ENCODE measurements around the gene PI4KA. TPM values are rescaled to one million over a fixed set of nuclear protein-coding genes. Genes with fewer than 3 reads are reported as not detected.
A peak's percentile ranks its signal among the peaks of the same experiment; 100 is the strongest.
"Not testable (repeated sequence)": the region's sequence is repeated elsewhere in the genome, so short reads cannot be mapped to it uniquely, and the experiment has no call there.

The PI4KA gene
- total and polyA plus RNA-seq, 2 experiments from 2014 or later: 83.7 to 85.2 TPM

- H3K4me1 ChIP-seq (ENCODE audit: low read depth); H3K36me3 ChIP-seq; H3K9me3 ChIP-seq (ENCODE audit: low read depth): not testable (repeated sequence)
- Histone ChIP-seq H3K27ac (peak overlapping the region; percentile 50), H3K27me3 (peaks cover 22% of the 10 kb centered on the region), H3K4me3 (peak overlapping the region; percentile 64)
- DNase-seq (ENCODE audit: low read depth in 1 of 2, low spot score in 1 of 2): peak; percentile 96 to 99
These were observed 155.8 kb downstream of the PI4KA start for GRCh38 chr22:20702546-20703413.

- not testable (repeated sequence) for DNase-seq (ENCODE audit: low read depth in 1 of 2, low spot score in 1 of 2); H3K36me3 ChIP-seq; H3K27ac ChIP-seq; H3K9me3 ChIP-seq (ENCODE audit: low read depth); H3K4me1 ChIP-seq (ENCODE audit: low read depth)
- peaks cover 22% of the 10 kb centered on the region for H3K27me3 ChIP-seq
- H3K4me3 ChIP-seq: peak overlapping the region; percentile 64
These were observed 156.5 kb downstream of the PI4KA start for GRCh38 chr22:20702175-20702545.

- not testable (repeated sequence) for DNase-seq (ENCODE audit: low read depth in 1 of 2, low spot score in 1 of 2); H3K27ac ChIP-seq
- H3K4me3 ChIP-seq: peak overlapping the region; percentile 64
These were observed 156.9 kb downstream of the PI4KA start for GRCh38 chr22:20701680-20702136.

GRCh38 chr22:20700347-20700746, 158.3 kb downstream of the PI4KA start:
- H3K27me3 ChIP-seq: peaks cover 16% of the 10 kb centered on the region
- not testable (repeated sequence) for H3K27ac ChIP-seq; DNase-seq (ENCODE audit: low read depth in 1 of 2, low spot score in 1 of 2); H3K9me3 ChIP-seq (ENCODE audit: low read depth); H3K4me3 ChIP-seq; H3K4me1 ChIP-seq (ENCODE audit: low read depth); H3K36me3 ChIP-seq

More at GRCh38 chr22:20701680-20702136, 156.9 kb downstream of the PI4KA start:
- H3K4me1 ChIP-seq (ENCODE audit: low read depth); H3K36me3 ChIP-seq; H3K9me3 ChIP-seq (ENCODE audit: low read depth): not testable (repeated sequence)
- H3K27me3 ChIP-seq: peaks cover 22% of the 10 kb centered on the region

- peaks cover 11% of the 10 kb centered on the region for H3K27me3 ChIP-seq
- H3K4me3 ChIP-seq: not testable (repeated sequence)
These were observed 158.8 kb downstream of the PI4KA start for GRCh38 chr22:20699856-20700255.

GRCh38 chr22:20697481-20698113, 161.0 kb downstream of the PI4KA start:
- H3K4me1 ChIP-seq (ENCODE audit: low read depth); H3K27me3 ChIP-seq; H3K4me3 ChIP-seq; H3K36me3 ChIP-seq; H3K9me3 ChIP-seq (ENCODE audit: low read depth): not testable (repeated sequence)
- TF ChIP-seq CTCF (IDR thresholded peaks at IDR 0.05; ENCODE audit: low read depth, low read length): peak; percentile 41
- DNase-seq (ENCODE audit: low read depth in 1 of 2, low spot score in 1 of 2): peak; percentile 73 to 85
- peak overlapping the region; percentile 27 for H3K27ac ChIP-seq

More at GRCh38 chr22:20699856-20700255, 158.8 kb downstream of the PI4KA start:
- not testable (repeated sequence) for H3K36me3 ChIP-seq; H3K9me3 ChIP-seq (ENCODE audit: low read depth); DNase-seq (ENCODE audit: low read depth in 1 of 2, low spot score in 1 of 2); H3K4me1 ChIP-seq (ENCODE audit: low read depth); H3K27ac ChIP-seq

GRCh38 chr22:20696056-20696455, 162.6 kb downstream of the PI4KA start:
- not testable (repeated sequence) for DNase-seq (ENCODE audit: low read depth in 1 of 2, low spot score in 1 of 2); H3K4me1 ChIP-seq (ENCODE audit: low read depth); H3K4me3 ChIP-seq; H3K9me3 ChIP-seq (ENCODE audit: low read depth); H3K27ac ChIP-seq; H3K36me3 ChIP-seq; H3K27me3 ChIP-seq

- not testable (repeated sequence) for H3K36me3 ChIP-seq; DNase-seq (ENCODE audit: low read depth in 1 of 2, low spot score in 1 of 2); H3K4me1 ChIP-seq (ENCODE audit: low read depth); H3K27ac ChIP-seq; H3K4me3 ChIP-seq; H3K27me3 ChIP-seq; H3K9me3 ChIP-seq (ENCODE audit: low read depth)
These were observed 163.4 kb downstream of the PI4KA start for GRCh38 chr22:20695205-20695604.

- H3K4me3 ChIP-seq; H3K9me3 ChIP-seq (ENCODE audit: low read depth); DNase-seq (ENCODE audit: low read depth in 1 of 2, low spot score in 1 of 2); H3K36me3 ChIP-seq; H3K27ac ChIP-seq; H3K4me1 ChIP-seq (ENCODE audit: low read depth); H3K27me3 ChIP-seq: not testable (repeated sequence)
These were observed 164.4 kb downstream of the PI4KA start for GRCh38 chr22:20694256-20694655.

GRCh38 chr22:20692926-20693325, 165.7 kb downstream of the PI4KA start:
- not testable (repeated sequence) for H3K27me3 ChIP-seq; H3K9me3 ChIP-seq (ENCODE audit: low read depth); H3K36me3 ChIP-seq; H3K4me3 ChIP-seq; DNase-seq (ENCODE audit: low read depth in 1 of 2, low spot score in 1 of 2); H3K4me1 ChIP-seq (ENCODE audit: low read depth); H3K27ac ChIP-seq

GRCh38 chr22:20690586-20691317, 167.9 kb downstream of the PI4KA start:
- not testable (repeated sequence) for H3K4me1 ChIP-seq (ENCODE audit: low read depth); H3K4me3 ChIP-seq; H3K9me3 ChIP-seq (ENCODE audit: low read depth); H3K27me3 ChIP-seq; H3K36me3 ChIP-seq; H3K27ac ChIP-seq; DNase-seq (ENCODE audit: low read depth in 1 of 2, low spot score in 1 of 2)

- not testable (repeated sequence) for H3K36me3 ChIP-seq; H3K27ac ChIP-seq; H3K27me3 ChIP-seq; DNase-seq (ENCODE audit: low read depth in 1 of 2, low spot score in 1 of 2); H3K9me3 ChIP-seq (ENCODE audit: low read depth); H3K4me1 ChIP-seq (ENCODE audit: low read depth); H3K4me3 ChIP-seq
These were observed 171.0 kb downstream of the PI4KA start for GRCh38 chr22:20687356-20688172.

All from cardiac muscle cell (in vitro differentiated cells and primary cell).